HEK293 (cell line): ENCODE measurements around the gene MAP7D1.

Experiments
- CTCF ChIA-PET: fragments of 350-600 bp; formaldehyde crosslinking; extraction: SDS; loops from one replicate; lab custom pipeline; 2021; ENCODE audit warnings: antibody characterized with exemption; lab: Yijun Ruan, JAX
- POLR2A ChIA-PET: fragments of 300-600 bp; formaldehyde crosslinking; extraction: SDS; loops from one replicate; lab custom pipeline; 2020; ENCODE audit warnings: antibody characterized with exemption, inconsistent platforms; lab: Yijun Ruan, JAX
- H3K27ac ChIP-seq: fragments of 200-500 bp; sonication (Bioruptor generic); 2 replicates; pipeline ENCODE4 v1.5.1; 2014; ENCODE audit warnings: low read depth, low read length, control low read depth, inconsistent platforms; ENCODE audit errors: extremely low read depth
- H3K36me3 ChIP-seq, 2 experiments: fragments of 200-500 bp in 1 of 2; sonication (Bioruptor generic) in 1 of 2; 1 replicate in 1 of 2; 2 replicates in 1 of 2; pipeline ENCODE4 v1.5.1; 2014 to 2017; ENCODE audit warnings: inconsistent platforms in 2 of 2, low read length in 2 of 2; ENCODE audit not compliant: control insufficient read depth in 2 of 2, insufficient read depth in 1 of 2
- H3K4me1 ChIP-seq: fragments of 200-500 bp; sonication (Bioruptor generic); 2 replicates; pipeline ENCODE4 v1.5.1; 2014; ENCODE audit warnings: mild to moderate bottlenecking, low read length, inconsistent platforms; ENCODE audit not compliant: control insufficient read depth, insufficient read depth
- H3K4me3 ChIP-seq: 2 replicates; pipeline ENCODE4 v1.5.1; 2011; ENCODE audit warnings: low read depth, mild to moderate bottlenecking, control low read depth, low read length, moderate library complexity
- H3K9me3 ChIP-seq: fragments of 200-500 bp; sonication (Bioruptor generic); 2 replicates; pipeline ENCODE4 v1.5.1; 2014; ENCODE audit warnings: low read depth, low read length, inconsistent platforms; ENCODE audit not compliant: control insufficient read depth, insufficient read depth
- BCL11A ChIP-seq: fragments of 450-650 bp; formaldehyde crosslinking; IDR thresholded peaks from 2 replicates; pipeline ENCODE4 v1.5.1; 2016; ENCODE audit warnings: low read depth, missing biosample characterization, missing genetic modification characterization
- FEZF1 ChIP-seq: fragments of 450-650 bp; formaldehyde crosslinking; IDR thresholded peaks from 2 replicates; pipeline ENCODE4 v1.5.1; 2016; ENCODE audit warnings: missing biosample characterization, missing genetic modification characterization
- GLIS1 ChIP-seq: fragments of 450-650 bp; formaldehyde crosslinking; IDR thresholded peaks from 2 replicates; pipeline ENCODE4 v1.5.1; 2016; ENCODE audit warnings: missing biosample characterization, missing genetic modification characterization
- INSM2 ChIP-seq: fragments of 450-650 bp; formaldehyde crosslinking; IDR thresholded peaks from 2 replicates; pipeline ENCODE4 v1.5.1; 2016; ENCODE audit warnings: missing biosample characterization, missing genetic modification characterization
- MZF1 ChIP-seq: fragments of 450-650 bp; formaldehyde crosslinking; IDR thresholded peaks from 2 replicates; pipeline ENCODE4 v1.5.1; 2017; ENCODE audit warnings: missing biosample characterization, missing genetic modification characterization, borderline replicate concordance
- SCRT1 ChIP-seq: fragments of 450-650 bp; formaldehyde crosslinking; IDR thresholded peaks from 2 replicates; pipeline ENCODE4 v1.5.1; 2016; ENCODE audit warnings: missing biosample characterization, missing genetic modification characterization, borderline replicate concordance
- SP2 ChIP-seq: fragments of 450-650 bp; formaldehyde crosslinking; IDR thresholded peaks from 2 replicates; pipeline ENCODE4 v1.5.1; 2016; ENCODE audit warnings: missing biosample characterization, missing genetic modification characterization
- SP3 ChIP-seq: fragments of 450-650 bp; formaldehyde crosslinking; IDR thresholded peaks from 2 replicates; pipeline ENCODE4 v1.5.1; 2016; ENCODE audit warnings: missing biosample characterization, missing genetic modification characterization
- ZBTB20 ChIP-seq: fragments of 450-650 bp; formaldehyde crosslinking; IDR thresholded peaks from 2 replicates; pipeline ENCODE4 v1.5.1; 2016; ENCODE audit warnings: missing biosample characterization, missing genetic modification characterization
- ZFP3 ChIP-seq: fragments of 450-650 bp; formaldehyde crosslinking; IDR thresholded peaks from 2 replicates; pipeline ENCODE4 v1.5.1; 2016; ENCODE audit warnings: low read depth, missing biosample characterization, missing genetic modification characterization
- ZFP37 ChIP-seq: fragments of 450-650 bp; formaldehyde crosslinking; IDR thresholded peaks from 2 replicates; pipeline ENCODE4 v1.5.1; 2016; ENCODE audit warnings: missing biosample characterization, missing genetic modification characterization
- ZFP41 ChIP-seq: fragments of 450-650 bp; formaldehyde crosslinking; IDR thresholded peaks from 2 replicates; pipeline ENCODE4 v1.5.1; 2016; ENCODE audit warnings: missing biosample characterization, missing genetic modification characterization, borderline replicate concordance
- ZNF19 ChIP-seq: fragments of 450-650 bp; formaldehyde crosslinking; IDR thresholded peaks from 2 replicates; pipeline ENCODE4; 2016; ENCODE audit warnings: missing biosample characterization, missing genetic modification characterization, low read depth
- ZNF24 ChIP-seq: fragments of 450-650 bp; formaldehyde crosslinking; IDR thresholded peaks from 2 replicates; pipeline ENCODE4 v1.5.1; 2016; ENCODE audit warnings: missing biosample characterization, missing genetic modification characterization
- ZNF302 ChIP-seq: fragments of 450-650 bp; formaldehyde crosslinking; IDR thresholded peaks from 2 replicates; pipeline ENCODE4 v1.5.1; 2016; ENCODE audit warnings: missing biosample characterization, missing genetic modification characterization, low read depth
- ZNF311 ChIP-seq: fragments of 450-650 bp; formaldehyde crosslinking; IDR thresholded peaks from 2 replicates; pipeline ENCODE4 v1.5.1; 2017; ENCODE audit warnings: missing biosample characterization, missing genetic modification characterization, borderline replicate concordance
- ZNF335 ChIP-seq: fragments of 450-650 bp; formaldehyde crosslinking; conservative IDR thresholded peaks from 2 replicates; pipeline ENCODE4 v1.5.1; 2016; ENCODE audit warnings: missing biosample characterization, missing genetic modification characterization
- ZNF341 ChIP-seq: fragments of 450-650 bp; formaldehyde crosslinking; IDR thresholded peaks from 2 replicates; pipeline ENCODE4; 2016; ENCODE audit warnings: low read depth, missing biosample characterization, missing genetic modification characterization
- ZNF350 ChIP-seq: fragments of 450-650 bp; formaldehyde crosslinking; IDR thresholded peaks from 2 replicates; pipeline ENCODE4 v1.5.0; 2017; ENCODE audit warnings: missing biosample characterization, mild to moderate bottlenecking, missing genetic modification characterization
- ZNF37A ChIP-seq: fragments of 450-650 bp; IDR thresholded peaks from 2 replicates; pipeline ENCODE4 v1.5.1; 2018; ENCODE audit warnings: missing biosample characterization, missing genetic modification characterization
- ZNF404 ChIP-seq: fragments of 450-650 bp; formaldehyde crosslinking; IDR thresholded peaks from 2 replicates; pipeline ENCODE4 v1.5.1; 2017; ENCODE audit warnings: missing biosample characterization, missing genetic modification characterization
- ZNF473 ChIP-seq: fragments of 450-650 bp; formaldehyde crosslinking; IDR thresholded peaks from 2 replicates; pipeline ENCODE4 v1.5.1; 2017; ENCODE audit warnings: missing biosample characterization, missing genetic modification characterization
- ZNF501 ChIP-seq: fragments of 450-650 bp; formaldehyde crosslinking; IDR thresholded peaks from 2 replicates; pipeline ENCODE4 v1.5.1; 2016; ENCODE audit warnings: missing biosample characterization, missing genetic modification characterization
- ZNF510 ChIP-seq: fragments of 450-650 bp; formaldehyde crosslinking; IDR thresholded peaks from 2 replicates; pipeline ENCODE4 v1.5.1; 2018; ENCODE audit warnings: mild to moderate bottlenecking, missing genetic modification characterization, missing biosample characterization; ENCODE audit not compliant: insufficient replicate concordance
- ZNF514 ChIP-seq: fragments of 450-650 bp; formaldehyde crosslinking; IDR thresholded peaks from 2 replicates; pipeline ENCODE4 v1.5.1; 2016; ENCODE audit warnings: missing biosample characterization, missing genetic modification characterization
- ZNF529 ChIP-seq: fragments of 450-650 bp; formaldehyde crosslinking; IDR thresholded peaks from 2 replicates; pipeline ENCODE4 v1.5.1; 2017; ENCODE audit warnings: missing genetic modification characterization, missing biosample characterization; ENCODE audit not compliant: insufficient replicate concordance
- ZNF544 ChIP-seq: fragments of 450-650 bp; formaldehyde crosslinking; IDR thresholded peaks from 2 replicates; pipeline ENCODE4 v1.5.0; 2017; ENCODE audit warnings: missing biosample characterization, missing genetic modification characterization
- ZNF654 ChIP-seq: fragments of 450-650 bp; formaldehyde crosslinking; IDR thresholded peaks from 2 replicates; pipeline ENCODE4 v1.5.1; 2016; ENCODE audit warnings: low read depth, missing biosample characterization, missing genetic modification characterization
- ZNF664 ChIP-seq: fragments of 450-650 bp; formaldehyde crosslinking; IDR thresholded peaks from 2 replicates; pipeline ENCODE4 v1.5.1; 2016; ENCODE audit warnings: missing biosample characterization, missing genetic modification characterization
- ZNF791 ChIP-seq: fragments of 450-650 bp; formaldehyde crosslinking; IDR thresholded peaks from 2 replicates; pipeline ENCODE4 v1.5.1; 2016; ENCODE audit warnings: missing biosample characterization, missing genetic modification characterization
- ZNF830 ChIP-seq: fragments of 450-650 bp; IDR thresholded peaks from 2 replicates; pipeline ENCODE4 v1.5.0; 2018; ENCODE audit warnings: missing biosample characterization, missing genetic modification characterization, low read depth, mild to moderate bottlenecking, moderate library complexity
- TF ChIP-seq, protein P1 (sequence below): fragments of 450-650 bp; IDR thresholded peaks from 2 replicates; pipeline ENCODE4 v1.5.1; 2018; ENCODE audit warnings: missing biosample characterization, mild to moderate bottlenecking, missing genetic modification characterization
- TF ChIP-seq, protein P2 (sequence below): fragments of 450-650 bp; formaldehyde crosslinking; IDR thresholded peaks from 2 replicates; pipeline ENCODE4 v1.5.1; 2017; ENCODE audit warnings: missing biosample characterization, missing genetic modification characterization

The MAP7D1 gene

GRCh38 chr1:36149973-36150295 is 6.0 kb upstream of the MAP7D1 start (continued):
- no peak for TF ChIP-seq ZBTB20 (tag by site-specific recombination)
- no peak for TF ChIP-seq ZNF335 (tag by site-specific recombination)
- TF ChIP-seq ZFP37 (tag by site-specific recombination) = 0 out of 2 replicates have a peak, but pooled peaks have one; percentile 1
- no peak for TF ChIP-seq ZNF404 (tag by site-specific recombination)
- TF ChIP-seq ZNF24 (tag by site-specific recombination) = no peak
- no peak for TF ChIP-seq ZNF791 (tag by site-specific recombination)
- peak; percentile 39; the same call in 1 of the 2 replicates for TF ChIP-seq ZNF341 (tag by site-specific recombination)
- no peak for TF ChIP-seq ZNF529 (tag by site-specific recombination)
- TF ChIP-seq MZF1 (tag by site-specific recombination) = 0 out of 2 replicates have a peak, but pooled peaks have one; percentile 46
- TF ChIP-seq ZNF830 = no peak
- TF ChIP-seq BCL11A (tag by site-specific recombination) = 0 out of 2 replicates have a peak, but pooled peaks have one; percentile 3
- peak; percentile 78 for TF ChIP-seq SCRT1 (tag by site-specific recombination)
- TF ChIP-seq, protein P1, sequence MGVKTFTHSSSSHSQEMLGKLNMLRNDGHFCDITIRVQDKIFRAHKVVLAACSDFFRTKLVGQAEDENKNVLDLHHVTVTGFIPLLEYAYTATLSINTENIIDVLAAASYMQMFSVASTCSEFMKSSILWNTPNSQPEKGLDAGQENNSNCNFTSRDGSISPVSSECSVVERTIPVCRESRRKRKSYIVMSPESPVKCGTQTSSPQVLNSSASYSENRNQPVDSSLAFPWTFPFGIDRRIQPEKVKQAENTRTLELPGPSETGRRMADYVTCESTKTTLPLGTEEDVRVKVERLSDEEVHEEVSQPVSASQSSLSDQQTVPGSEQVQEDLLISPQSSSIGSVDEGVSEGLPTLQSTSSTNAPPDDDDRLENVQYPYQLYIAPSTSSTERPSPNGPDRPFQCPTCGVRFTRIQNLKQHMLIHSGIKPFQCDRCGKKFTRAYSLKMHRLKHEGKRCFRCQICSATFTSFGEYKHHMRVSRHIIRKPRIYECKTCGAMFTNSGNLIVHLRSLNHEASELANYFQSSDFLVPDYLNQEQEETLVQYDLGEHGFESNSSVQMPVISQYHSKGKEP = no peak

DNA sequence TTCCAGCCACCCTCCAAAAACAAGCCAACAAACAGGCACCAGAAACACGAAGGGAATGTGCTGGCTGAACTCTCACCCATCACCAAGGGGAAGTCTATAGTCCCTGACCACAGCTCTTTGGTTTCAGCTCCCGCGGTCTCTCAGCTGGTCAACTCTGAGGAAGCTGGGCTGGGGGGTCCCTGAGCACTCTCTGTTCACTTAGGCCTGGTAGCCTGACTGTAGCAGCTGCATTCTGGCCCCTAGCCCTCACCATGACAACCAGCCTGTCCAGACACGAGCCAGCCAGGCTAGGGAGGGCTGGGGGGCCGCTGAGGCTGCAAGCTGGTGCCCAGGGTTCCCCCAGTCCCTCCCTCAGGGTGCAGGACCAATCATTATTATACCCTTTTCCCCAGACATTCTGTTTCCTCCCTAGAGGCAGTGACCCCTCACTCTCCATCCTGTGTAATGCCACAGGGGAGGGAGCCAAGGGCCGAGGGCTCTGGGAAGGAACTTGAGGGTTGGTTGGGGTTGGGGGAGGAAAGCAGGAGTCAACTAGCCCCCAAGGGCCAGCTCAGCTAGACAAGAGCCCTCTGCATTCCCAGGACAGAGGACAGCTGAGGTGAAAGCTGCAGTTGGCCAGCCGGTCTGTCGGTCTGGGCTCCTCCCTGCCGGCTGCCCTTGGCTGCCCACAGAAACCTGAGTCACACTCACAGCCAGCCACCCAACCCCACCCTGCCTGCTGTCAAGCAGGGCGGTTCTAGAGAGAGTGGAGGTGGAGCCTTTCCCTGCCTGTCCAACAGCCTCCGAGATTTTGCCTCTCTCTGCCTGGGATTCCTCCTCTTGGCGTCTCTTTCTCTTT is 5.4 kb upstream of the MAP7D1 start:
- no peaks in the 10 kb centered on the region for H3K4me1 ChIP-seq
- ChIA-PET POLR2A (interaction anchor here (1.1 to 3.8 kb wide), 12 partner anchors 10 to 300 kb away, joined by 3 to 28 read pairs (median 7); partner anchors contain the start of genes EVA1B, LSM10, OSCP1 and THRAP3), CTCF (interaction anchor here (0.6 to 4.4 kb wide), 41 partner anchors 9 to 348 kb away, joined by 3 to 132 read pairs (median 5); partner anchors contain the start of genes AGO1 and THRAP3)
- H3K27ac ChIP-seq = no peak overlapping the region
- peaks cover 0 to 13% of the 10 kb centered on the region in 2 experiments; a peak in 1 of 3 replicates for H3K36me3 ChIP-seq
- no peak overlapping the region; the same call in 1 of the 2 replicates for H3K4me3 ChIP-seq
- H3K9me3 ChIP-seq = no peaks in the 10 kb centered on the region
- TF ChIP-seq GLIS1 (tag by site-specific recombination) (no peak), ZNF311 (tag by site-specific recombination) (no peak), ZNF544 (no peak), ZNF341 (tag by site-specific recombination) (peak; percentile 70), FEZF1 (tag by site-specific recombination) (no peak), ZNF510 (tag by site-specific recombination) (no peak), SP2 (tag by site-specific recombination) (peak; percentile 90), ZNF19 (no peak), ZNF302 (no peak), ZFP3 (tag by site-specific recombination) (no peak), ZNF37A (tag by site-specific recombination) (no peak), ZFP41 (tag by site-specific recombination) (no peak), ZNF664 (no peak), INSM2 (no peak), ZNF473 (tag by site-specific recombination) (no peak), ZNF350 (tag by site-specific recombination) (no peak), ZNF514 (tag by site-specific recombination) (no peak), SP3 (tag by site-specific recombination) (peak; percentile 45; the same call in 1 of the 2 replicates), ZNF501 (tag by site-specific recombination) (no peak), ZNF654 (tag by site-specific recombination) (no peak)
- TF ChIP-seq, protein P2, sequence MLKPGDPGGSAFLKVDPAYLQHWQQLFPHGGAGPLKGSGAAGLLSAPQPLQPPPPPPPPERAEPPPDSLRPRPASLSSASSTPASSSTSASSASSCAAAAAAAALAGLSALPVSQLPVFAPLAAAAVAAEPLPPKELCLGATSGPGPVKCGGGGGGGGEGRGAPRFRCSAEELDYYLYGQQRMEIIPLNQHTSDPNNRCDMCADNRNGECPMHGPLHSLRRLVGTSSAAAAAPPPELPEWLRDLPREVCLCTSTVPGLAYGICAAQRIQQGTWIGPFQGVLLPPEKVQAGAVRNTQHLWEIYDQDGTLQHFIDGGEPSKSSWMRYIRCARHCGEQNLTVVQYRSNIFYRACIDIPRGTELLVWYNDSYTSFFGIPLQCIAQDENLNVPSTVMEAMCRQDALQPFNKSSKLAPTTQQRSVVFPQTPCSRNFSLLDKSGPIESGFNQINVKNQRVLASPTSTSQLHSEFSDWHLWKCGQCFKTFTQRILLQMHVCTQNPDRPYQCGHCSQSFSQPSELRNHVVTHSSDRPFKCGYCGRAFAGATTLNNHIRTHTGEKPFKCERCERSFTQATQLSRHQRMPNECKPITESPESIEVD (tag by site-specific recombination) = no peak
